K562 (cell line): Measurements from ENCODE around the gene FAT2. TPM values are rescaled to one million over a fixed set of nuclear protein-coding genes. Genes with fewer than 3 reads are reported as not detected.

ENCODE experiments used
- ATAC-seq: fragments of 200-7000 bp; cut with Tn5 transposase; 3 replicates; pipeline ENCODE4 v1.9.1; 2020; ENCODE audit warnings: moderate library complexity
- BruUV-seq: library from RNA; stranded (reverse); fragments of 400-500 nt; replicated peaks from 2 replicates; lab custom pipeline; 2021; lab: Mats Ljungman, UMichigan
- CTCF ChIA-PET: fragments of 300-600 bp; formaldehyde crosslinking; extraction: SDS; loops from one replicate; lab custom pipeline; 2021; ENCODE audit warnings: low intra/inter-chr PET ratio; lab: Yijun Ruan, JAX
- POLR2A ChIA-PET: fragments of 300-600, 350-650 bp; sonication (Branson Sonifier 250); formaldehyde crosslinking; extraction: SDS; loops from one replicate; lab custom pipeline; 2021; ENCODE audit warnings: antibody characterized with exemption, inconsistent platforms; lab: Yijun Ruan, JAX
- DNase-seq, 4 experiments: peaks; one replicate each; pipeline versions ENCODE4 v3.0.0 to v3.0.0-alpha.2; 2011 to 2018; ENCODE audit warnings: low spot score in 3 of 4, mixed read lengths in 3 of 4; ENCODE audit errors: extremely low read depth in 1 of 4
- FAIRE-seq: peaks from 2 replicates; lab custom pipeline; 2011; peaks lifted over from hg19 to GRCh38; lab: Jason Lieb, UNC
- H2AFZ ChIP-seq: 2 replicates; pipeline ENCODE4 v1.6.0; 2011; ENCODE audit warnings: low read depth, low read length, control low read depth, inconsistent platforms
- H3K27ac ChIP-seq: fragments of 200-600 bp; 3 replicates; pipeline ENCODE4 v1.8.0; 2011; ENCODE audit warnings: low read depth, mild to moderate bottlenecking, control low read depth, inconsistent platforms, low read length, moderate library complexity, mixed read lengths; ENCODE audit errors: extremely low read depth
- H3K27me3 ChIP-seq, 2 experiments: fragments of 300-600 bp in 1 of 2; 2 replicates in 1 of 2; 3 replicates in 1 of 2; pipeline versions ENCODE4 v1.6.0 to v1.8.0; 2011; ENCODE audit warnings: inconsistent platforms in 2 of 2, low read length in 2 of 2, mild to moderate bottlenecking in 1 of 2, mixed read lengths in 1 of 2, moderate library complexity in 1 of 2; ENCODE audit not compliant: control insufficient read depth in 2 of 2, insufficient read depth in 2 of 2
- H3K36me3 ChIP-seq: fragments of 300-600 bp; 3 replicates; pipeline ENCODE4 v1.8.0; 2011; ENCODE audit warnings: mild to moderate bottlenecking, low read length, inconsistent platforms; ENCODE audit not compliant: control insufficient read depth, insufficient read depth
- H3K4me1 ChIP-seq, 2 experiments: fragments of 200-600 bp in 1 of 2; replicated peaks in 1 of 2; 2 replicates in 1 of 2; 3 replicates in 1 of 2; pipeline versions ENCODE4 v1.5.1 to v1.8.0; 2011; ENCODE audit warnings: inconsistent platforms in 2 of 2, low read length in 2 of 2, mild to moderate bottlenecking in 1 of 2, mixed read lengths in 1 of 2, moderate library complexity in 1 of 2; ENCODE audit not compliant: control insufficient read depth in 2 of 2, insufficient read depth in 2 of 2
- H3K4me2 ChIP-seq: 2 replicates; pipeline ENCODE4 v1.6.1; 2011; ENCODE audit warnings: low read length, control low read depth, inconsistent platforms, mixed read lengths; ENCODE audit not compliant: insufficient read depth
- H3K4me3 ChIP-seq: fragments of 200-600 bp; sonication (generic), shearing (Covaris generic); 2 replicates; pipeline ENCODE4 v1.5.1; 2016; ENCODE audit warnings: control low read depth, inconsistent platforms
- H3K79me2 ChIP-seq: fragments of 200-600 bp; 3 replicates; pipeline ENCODE4 v1.8.0; 2011; ENCODE audit warnings: low read length, inconsistent platforms; ENCODE audit not compliant: control insufficient read depth, insufficient read depth
- H3K9ac ChIP-seq, 2 experiments: 2 replicates each; pipeline versions ENCODE4 v1.6.0 to v1.6.1; 2011; ENCODE audit warnings: low read depth in 2 of 2, low read length in 2 of 2, control low read depth in 1 of 2, inconsistent platforms in 1 of 2, mild to moderate bottlenecking in 1 of 2, mixed read lengths in 1 of 2; ENCODE audit not compliant: insufficient read depth in 1 of 2
- H3K9me1 ChIP-seq: one replicate; pipeline ENCODE4 v1.6.0; 2011; ENCODE audit warnings: inconsistent platforms, mild to moderate bottlenecking, low read length, moderate library complexity; ENCODE audit not compliant: control insufficient read depth, insufficient read depth
- H3K9me3 ChIP-seq: replicated peaks from 2 replicates; pipeline ENCODE4 v1.5.1; 2011; ENCODE audit warnings: low read depth, low read length, inconsistent platforms; ENCODE audit not compliant: control insufficient read depth, insufficient read depth
- H4K20me1 ChIP-seq: replicated peaks from 2 replicates; pipeline ENCODE4 v1.6.1; 2011; ENCODE audit warnings: low read length, inconsistent platforms, mixed read lengths; ENCODE audit not compliant: control insufficient read depth, insufficient read depth
- CREB3L1 ChIP-seq: fragments of 450-650 bp; IDR thresholded peaks from 2 replicates; pipeline ENCODE4 v1.6.1; 2014; ENCODE audit warnings: low read depth, mild to moderate bottlenecking, moderate library complexity, borderline replicate concordance
- CREM ChIP-seq: IDR thresholded peaks from 2 replicates; pipeline ENCODE4 v1.6.1; 2014; ENCODE audit warnings: antibody characterized with exemption, low read depth
- DLX4 ChIP-seq: fragments of 250-450 bp; sonication (Bioruptor Pico); IDR thresholded peaks from 2 replicates; pipeline ENCODE4 v1.6.1; 2021; ENCODE audit warnings: mild to moderate bottlenecking
- EGR1 ChIP-seq: fragments of 450-650 bp; conservative IDR thresholded peaks from 2 replicates; pipeline ENCODE4 v1.6.1; 2017; ENCODE audit warnings: mild to moderate bottlenecking
- EZH2 ChIP-seq: IDR thresholded peaks from 2 replicates; pipeline ENCODE4 v1.6.1; 2012; ENCODE audit warnings: low read depth, mild to moderate bottlenecking, inconsistent platforms, low read length, borderline replicate concordance
- HMBOX1 ChIP-seq: sonication (generic); IDR thresholded peaks from 2 replicates; pipeline ENCODE4 v1.6.1; 2016
- LCOR ChIP-seq: sonication (generic); formaldehyde crosslinking; IDR thresholded peaks from 2 replicates; pipeline ENCODE4 v1.8.0; 2022; ENCODE audit warnings: mild to moderate bottlenecking, missing genetic modification reagents
- MAFG ChIP-seq: fragments of 450-650 bp; conservative IDR thresholded peaks from 2 replicates; pipeline ENCODE4 v1.6.1; 2016; ENCODE audit warnings: missing genetic modification characterization, missing compliant biosample characterization
- MLLT1 ChIP-seq, 2 experiments: fragments of 450-650 bp; IDR thresholded peaks; 2 replicates each; pipeline ENCODE4 v1.6.1; 2016
- PHF20 ChIP-seq: fragments of 450-650 bp; IDR thresholded peaks from 2 replicates; pipeline ENCODE4 v1.6.1; 2018; ENCODE audit not compliant: partially characterized antibody
- RBM17 ChIP-seq: fragments of 200-400 bp; formaldehyde crosslinking; IDR thresholded peaks from 2 replicates; pipeline ENCODE4 v1.6.1; 2017; ENCODE audit warnings: low read depth, mild to moderate bottlenecking, low read length, borderline replicate concordance
- SMARCB1 ChIP-seq: IDR thresholded peaks from 2 replicates; pipeline ENCODE4 v1.6.1; 2011; ENCODE audit warnings: improper control_type of control experiment, low read depth; ENCODE audit not compliant: insufficient read length
- SMARCE1 ChIP-seq: fragments of 450-650 bp; IDR thresholded peaks from 2 replicates; pipeline ENCODE4 v1.7.1; 2016; ENCODE audit warnings: mild to moderate bottlenecking
- SRSF1 ChIP-seq: fragments of 200-400 bp; formaldehyde crosslinking; IDR thresholded peaks from 2 replicates; pipeline ENCODE4 v1.6.1; 2017; ENCODE audit warnings: mild to moderate bottlenecking, low read depth, low read length, moderate library complexity
- XRCC4 ChIP-seq: IDR thresholded peaks from one replicate; pipeline ENCODE4 v1.6.1; 2011; ENCODE audit not compliant: insufficient read depth, insufficient read length; ENCODE audit errors: extremely low read depth
- ZNF445 ChIP-seq: fragments of 250-450 bp; sonication (Bioruptor Pico); IDR thresholded peaks from 2 replicates; pipeline ENCODE4 v1.4.0; 2020; ENCODE audit warnings: low read depth, mild to moderate bottlenecking, moderate library complexity
- ZNF699 ChIP-seq: fragments of 250-450 bp; sonication (Bioruptor Pico); IDR thresholded peaks from 2 replicates; pipeline ENCODE4 v1.8.0; 2021; ENCODE audit warnings: mild to moderate bottlenecking, moderate library complexity; ENCODE audit not compliant: insufficient replicate concordance
- WGBS: fragments of 100-300 bp; shearing (Covaris generic); methylation state at CpG from one replicate; pipeline ENCODE4 v1.1.6; 2016; ENCODE audit warnings: low coverage, mixed read lengths; ENCODE audit not compliant: insufficient coverage; ENCODE audit errors: missing lambda C conversion rate; 5-methylcytosine and 5-hydroxymethylcytosine counted together
- in situ Hi-C: fragments of 300-500 bp; cut with MboI; formaldehyde crosslinking; loops from 4 replicates; pipeline ENCODE4 v1.15.0; 2018; ENCODE audit warnings: inconsistent platforms, mixed read lengths
- intact Hi-C: fragments of 100-400 bp; cut with micrococcal nuclease; formaldehyde crosslinking; loops from 2 replicates; pipeline ENCODE4 v1.14.2; 2022
- polyA plus RNA-seq, 8 experiments: library from polyadenylated mRNA; depleted of rRNA in 4 of 8; stranded (reverse) in 5 of 8; unstranded in 3 of 8; fragments of >200 nt; fragmentation: Nextera tagmentation in 2 of 8; fragmentation: Illumina TruSeq in 1 of 8; extraction: Ambion mirVana in 2 of 8; extraction: Trizol in 1 of 8; gene quantifications; 2 replicates each; pipeline versions ENCODE4 v1.2.1 to v1.2.3, GENCODE V29; 2011 to 2014; ENCODE audit warnings: inconsistent platforms in 1 of 8, missing spikeins in 1 of 8
- total RNA-seq, 7 experiments: library from RNA; depleted of rRNA in 6 of 7; stranded (reverse); fragments of >200 nt in 6 of 7; fragmentation: Illumina TruSeq in 2 of 7; extraction: Trizol in 2 of 7; gene quantifications; 2 replicates each; pipeline versions ENCODE4 v1.2.1 to v1.2.3, GENCODE V29; 2011 to 2021; ENCODE audit warnings: low replicate concordance in 1 of 7

Gene FAT2
- total and polyA plus RNA-seq, 9 of the 15 experiments (the other 6 are each of a cell fraction or from before 2014, with no cell fraction given): not detected

DNA sequence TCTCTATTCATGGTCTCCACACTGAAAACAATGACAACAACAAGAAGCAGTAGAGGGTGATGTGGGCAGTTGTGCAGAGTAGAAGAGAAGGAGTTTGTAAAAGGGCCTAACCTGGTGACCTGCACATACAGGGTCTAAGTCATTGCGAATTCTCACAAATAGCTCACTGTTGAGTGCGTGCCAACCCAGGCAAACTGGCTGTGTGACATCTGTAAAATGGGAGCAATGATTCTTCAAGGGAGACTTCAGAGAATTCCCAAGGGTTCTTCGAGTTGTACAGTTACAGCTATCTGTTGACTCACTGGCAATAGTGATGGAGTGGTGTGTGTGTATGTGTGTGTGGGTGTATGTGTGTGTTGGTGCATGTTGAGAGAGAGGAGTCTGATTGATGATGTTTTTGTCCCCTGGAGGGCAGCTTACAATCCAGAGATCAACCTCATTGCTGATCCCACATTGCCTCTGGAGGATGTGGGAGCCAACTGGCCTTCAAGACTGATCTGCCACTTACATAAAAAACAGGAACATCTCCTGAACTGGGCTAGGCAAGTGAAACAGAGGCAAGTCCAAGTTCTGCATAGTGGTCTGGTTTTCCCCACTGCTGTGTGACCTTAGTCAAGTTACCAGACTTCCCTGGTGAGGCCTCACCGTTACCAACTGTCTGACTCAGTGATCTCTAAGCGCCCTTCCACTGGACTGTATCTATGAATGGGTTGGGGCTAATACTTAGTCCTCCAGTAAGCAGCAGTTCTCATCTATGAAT is 3.2 kb downstream of the FAT2 start:
- Histone ChIP-seq H3K4me2 (no peak overlapping the region), H3K4me3 (no peak overlapping the region), H3K27me3 (peaks cover 1 to 30% of the 10 kb centered on the region in 2 experiments; a peak in 3 of 5 replicates), H3K79me2 (no peaks in the 10 kb centered on the region), H2AFZ (no peak overlapping the region), H4K20me1 (no peaks in the 10 kb centered on the region), H3K4me1 (no peaks in the 10 kb centered on the region), H3K9me3 (no peaks in the 10 kb centered on the region), H3K27ac (no peak overlapping the region), H3K9me1 (no peaks in the 10 kb centered on the region), H3K9ac (no peak overlapping the region), H3K36me3 (no peaks in the 10 kb centered on the region)
- FAIRE-seq: no peak
- TF ChIP-seq SRSF1: no peak
- no peak for TF ChIP-seq PHF20
- no peak for TF ChIP-seq CREM
- TF ChIP-seq ZNF445 (CRISPR knock-in tag): no peak
- TF ChIP-seq DLX4: no peak
- TF ChIP-seq HMBOX1: no peak
- no peak for TF ChIP-seq EGR1
- no peak for TF ChIP-seq SMARCB1
- no peak for TF ChIP-seq SMARCE1
- no peak for TF ChIP-seq CREB3L1
- no peak for TF ChIP-seq ZNF699 (CRISPR knock-in tag)
- no peak for TF ChIP-seq LCOR (CRISPR knock-in tag)
- TF ChIP-seq XRCC4: no peak
- TF ChIP-seq RBM17: no peak
- TF ChIP-seq EZH2: no peak
- no peak for TF ChIP-seq MAFG (tag)
- no peak for TF ChIP-seq MLLT1 (IDR thresholded peaks at IDR 0.05)
- ChIA-PET POLR2A (no interaction called here), CTCF (no interaction called here)
- intact Hi-C loops (no loop called here), in situ Hi-C loops (no loop called here)
- no peak for ATAC-seq
- no TSS peak for BruUV-seq
- DNase-seq: no peak
- WGBS: 0% methylated on average over 5 of the region's 5 CpGs
